Activated T-helper 1 cell treated with anti-CD3 and anti-CD28 coated beads, Interleukin-2, amount 50 U/mL, for 16 hours (primary cell): Measurements from ENCODE around the gene FLNB.
"Not testable (repeated sequence)": the region's sequence is repeated elsewhere in the genome, so short reads cannot be mapped to it uniquely, and the experiment has no call there.

Experiments
- DNase-seq, 2 donors: peaks; one replicate each; pipeline ENCODE4 v3.0.0-alpha.2; 2020; ENCODE audit warnings: low read depth in 1 of 2, low spot score in 1 of 2

Gene FLNB

GRCh38 chr3:58051658-58052261 is 43.5 kb downstream of the FLNB start:
- not testable (repeated sequence) for DNase-seq

- no peak for DNase-seq
Measured at GRCh38 chr3:58052373-58053273, 44.4 kb downstream of the FLNB start.

GRCh38 chr3:58054652-58055051 is 46.4 kb downstream of the FLNB start:
- DNase-seq, result no peak

GRCh38 chr3:58055314-58055713 is 47.1 kb downstream of the FLNB start:
- DNase-seq, result no peak

GRCh38 chr3:58055891-58056290 is 47.7 kb downstream of the FLNB start:
- DNase-seq, result not testable (repeated sequence)

GRCh38 chr3:58058361-58059263 is 50.4 kb downstream of the FLNB start:
- no peak for DNase-seq

- DNase-seq, result no peak
Measured at GRCh38 chr3:58059349-58060321, 51.4 kb downstream of the FLNB start.

GRCh38 chr3:58062472-58062871 is 54.2 kb downstream of the FLNB start:
- no peak for DNase-seq

- no peak for DNase-seq
Measured at GRCh38 chr3:58063022-58063815, 55.0 kb downstream of the FLNB start.

- no peak for DNase-seq
Measured at GRCh38 chr3:58064923-58065638, 56.9 kb downstream of the FLNB start.

- no peak for DNase-seq
Measured at GRCh38 chr3:58065700-58066167, 57.5 kb downstream of the FLNB start.

GRCh38 chr3:58066842-58067241 is 58.6 kb downstream of the FLNB start:
- DNase-seq, result no peak

- no peak for DNase-seq
Measured at GRCh38 chr3:58068122-58068809, 60.0 kb downstream of the FLNB start.

GRCh38 chr3:58071480-58071971 is 63.3 kb downstream of the FLNB start:
- no peak for DNase-seq

- no peak for DNase-seq
Measured at GRCh38 chr3:58072052-58072762, 64.0 kb downstream of the FLNB start.

GRCh38 chr3:58072763-58073130 is 64.5 kb downstream of the FLNB start:
- DNase-seq, result no peak

GRCh38 chr3:58073301-58074108 is 65.3 kb downstream of the FLNB start:
- no peak for DNase-seq
